GM15510 (cell line): ENCODE data around the gene KRT71.

ENCODE experiments used
- POLR2A ChIP-seq: IDR thresholded peaks from 3 replicates; pipeline ENCODE4 v1.6.1; 2011; ENCODE audit warnings: borderline replicate concordance; ENCODE audit not compliant: insufficient read length; ENCODE audit errors: extremely low read depth

KRT71 gene

DNA sequence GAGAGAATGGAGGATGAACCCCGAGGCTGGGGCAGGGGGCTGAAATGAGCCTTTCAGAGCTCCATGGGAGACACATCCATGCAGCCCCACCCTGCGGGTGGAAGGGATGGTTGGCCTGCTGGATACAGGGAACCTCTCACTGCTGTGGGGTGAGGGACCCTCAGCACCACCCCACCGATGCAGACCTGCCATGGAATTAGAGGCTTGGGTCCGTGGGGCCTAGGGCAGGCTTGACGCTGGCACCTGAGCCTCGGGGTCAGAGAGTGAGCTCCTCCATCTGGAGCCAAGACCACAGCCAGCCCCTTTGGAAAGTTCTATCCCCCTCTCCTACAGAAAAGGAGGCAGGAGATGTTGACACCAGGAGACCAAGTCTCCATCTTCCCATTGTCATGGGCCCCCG lies 28.1 kb upstream of the KRT71 start:
- TF ChIP-seq POLR2A = no peak

DNA sequence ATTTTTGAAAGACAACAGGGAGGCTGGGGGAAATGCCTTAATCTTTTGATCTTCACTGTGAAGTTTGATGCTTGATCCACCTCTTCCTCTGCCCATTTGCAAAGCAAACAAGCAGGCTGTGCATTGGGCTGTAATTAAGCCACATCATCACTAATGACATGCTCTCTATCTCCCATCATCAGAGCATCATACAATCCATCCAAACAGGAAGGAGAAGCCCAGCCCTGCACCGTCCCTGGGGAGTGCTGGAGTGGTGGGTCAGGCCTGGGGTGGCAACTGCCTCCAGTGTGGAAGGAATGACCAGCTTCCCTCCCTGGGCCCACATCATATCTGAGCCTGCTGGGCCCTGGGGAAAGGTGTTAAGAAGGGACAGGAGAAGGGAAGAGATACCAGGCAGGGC lies 27.6 kb upstream of the KRT71 start:
- TF ChIP-seq POLR2A = no peak

DNA sequence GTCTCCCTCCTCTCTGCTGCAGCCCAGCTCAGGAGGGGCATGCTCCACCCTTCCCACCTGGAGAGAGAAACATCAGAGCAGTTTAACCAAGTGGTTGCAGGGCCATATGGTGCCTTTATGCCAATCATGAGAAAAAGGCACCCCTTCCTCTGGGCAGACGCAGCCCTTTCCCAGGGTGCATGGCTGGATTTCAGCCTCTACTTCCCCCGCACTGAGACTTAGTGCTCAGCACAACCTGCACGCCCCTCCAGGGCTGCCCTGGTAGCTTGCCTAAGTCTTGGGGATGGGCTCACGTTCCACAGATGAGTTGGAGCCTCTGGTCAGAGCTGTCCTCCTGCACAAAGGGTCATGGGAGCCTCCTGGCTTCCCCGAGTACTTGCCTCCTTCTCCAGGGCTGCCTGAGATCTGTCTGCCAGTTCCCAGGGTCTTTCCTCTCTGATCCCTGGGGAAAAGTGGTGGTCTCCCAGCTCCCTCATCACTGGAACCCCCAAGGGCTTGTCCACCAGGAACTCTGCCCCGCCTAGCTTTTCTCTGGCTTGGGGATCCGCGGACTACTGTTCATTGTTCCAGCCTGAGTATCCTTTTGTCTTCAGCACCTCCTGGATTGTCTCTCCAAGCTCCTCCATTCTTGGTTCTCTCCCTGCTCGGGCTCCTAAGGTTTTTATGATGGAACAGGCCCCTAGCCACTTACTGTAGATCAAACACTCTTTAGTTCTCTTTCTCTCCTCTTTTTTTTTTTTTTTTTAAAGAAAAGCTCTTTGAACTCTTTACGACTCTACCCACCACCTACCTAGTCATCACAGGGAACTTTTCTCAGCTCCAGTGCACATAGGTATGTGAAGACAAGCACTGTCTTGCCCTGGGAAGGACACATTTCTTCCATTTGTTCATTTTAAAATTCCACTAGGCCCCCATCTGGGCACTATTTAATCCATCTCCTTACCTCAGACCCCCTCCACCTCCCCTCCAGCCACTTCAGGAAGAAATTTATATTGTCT lies 26.8 kb upstream of the KRT71 start:
- no peak for TF ChIP-seq POLR2A

DNA sequence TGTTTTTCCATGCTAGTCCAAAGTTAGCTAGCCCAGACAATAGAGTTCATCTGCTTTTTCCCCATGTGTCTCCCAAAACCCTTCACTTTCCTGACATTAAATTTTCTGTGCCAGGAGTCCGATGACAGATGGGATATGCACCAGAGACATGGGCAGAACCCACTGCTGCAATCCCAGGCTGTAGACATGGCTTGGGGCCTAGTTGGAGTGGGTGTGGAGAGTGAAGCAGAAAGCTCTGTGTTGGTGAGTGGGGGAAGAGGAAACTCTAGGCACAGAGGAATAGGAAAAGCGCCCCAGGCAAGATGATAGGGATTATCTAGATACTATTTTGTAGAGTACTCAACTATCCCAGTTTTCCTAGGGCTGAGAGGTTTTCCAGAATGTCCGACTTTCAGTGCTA lies 25.5 kb upstream of the KRT71 start:
- no peak for TF ChIP-seq POLR2A

DNA sequence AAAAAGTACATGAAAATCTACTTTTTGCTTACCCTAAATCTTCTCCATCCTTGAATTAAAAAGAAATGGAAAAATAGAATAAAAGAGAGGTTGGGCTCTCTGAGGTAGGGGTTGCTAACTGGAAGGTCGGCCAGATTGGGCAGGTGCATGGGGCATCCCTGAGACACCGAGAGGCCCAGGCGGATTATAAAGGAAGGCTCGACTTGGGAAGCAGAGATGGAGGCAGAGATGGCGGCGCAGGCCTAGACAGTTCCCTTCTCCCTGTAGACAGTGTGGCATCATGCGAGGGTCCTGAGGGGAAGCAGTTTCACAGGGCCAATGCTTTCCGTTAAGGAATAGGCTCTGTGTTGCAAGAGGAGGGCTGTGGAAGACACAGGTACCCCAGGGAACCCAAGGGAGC lies 24.4 kb upstream of the KRT71 start:
- no peak for TF ChIP-seq POLR2A

DNA sequence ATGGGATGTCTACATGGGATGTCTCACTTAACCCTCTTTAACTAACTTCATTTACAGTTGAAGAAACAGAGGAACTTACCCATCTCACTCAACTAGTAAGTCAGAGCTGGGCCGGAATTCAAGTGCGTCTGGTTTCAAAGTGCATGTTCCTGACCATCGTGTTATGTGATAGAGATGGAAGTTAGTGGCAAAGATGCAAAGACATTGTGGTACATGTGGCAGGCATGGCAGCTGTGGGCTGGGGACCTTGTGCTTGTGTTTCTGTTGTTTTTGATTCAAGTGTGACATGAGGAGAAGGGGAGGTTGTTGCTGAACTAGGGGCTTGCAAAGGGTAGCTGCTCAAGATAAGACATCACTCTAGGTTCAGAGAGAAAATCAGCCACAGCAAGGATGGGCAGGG lies 23.0 kb upstream of the KRT71 start:
- TF ChIP-seq POLR2A = no peak

DNA sequence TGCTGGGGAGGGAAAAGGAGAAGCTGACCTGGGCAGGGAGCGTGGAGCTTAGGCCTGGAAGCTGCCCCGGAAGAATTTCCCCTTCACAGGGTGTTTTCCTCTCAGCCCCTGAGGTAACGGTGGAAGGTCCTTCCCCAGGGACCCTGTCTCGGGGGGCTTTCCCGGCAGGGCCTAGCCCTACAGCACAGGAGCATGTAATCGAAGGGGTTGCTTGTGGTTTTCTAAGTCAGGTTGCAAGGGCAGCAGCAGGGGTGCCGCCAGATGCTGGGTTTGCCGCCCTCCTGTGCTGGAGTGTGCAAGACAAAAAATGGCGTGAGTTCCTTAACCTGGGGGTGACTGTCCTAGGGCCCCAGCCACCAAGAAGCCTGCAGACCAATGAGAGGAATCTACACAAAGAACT lies 22.3 kb upstream of the KRT71 start:
- no peak for TF ChIP-seq POLR2A

DNA sequence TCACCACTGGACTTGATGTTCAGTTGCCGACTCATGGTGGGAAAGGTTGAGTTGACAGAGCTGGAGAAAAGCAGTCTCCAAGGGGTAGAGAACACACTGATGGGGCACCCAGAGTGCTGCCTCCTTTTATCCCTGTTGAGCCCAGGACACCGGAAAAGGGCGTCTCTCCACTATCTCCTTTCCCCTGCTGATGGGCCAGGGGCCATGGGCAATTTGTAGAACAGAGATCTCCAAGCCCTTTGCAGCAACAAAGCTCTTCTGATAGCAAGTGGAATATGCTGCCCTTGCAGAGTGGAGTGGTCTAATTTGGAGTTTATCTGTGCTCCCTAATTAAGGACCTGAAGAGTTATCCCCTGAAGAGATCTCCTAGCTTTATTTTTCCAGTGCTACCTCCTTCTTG lies 20.8 kb upstream of the KRT71 start, which contains the start of gene KRT74:
TSS of gene KRT74 (minus strand) at position 101 of the 400 bp plus-strand sequence. CDS start at position 35, 66 bp downstream.
- no peak for TF ChIP-seq POLR2A

DNA sequence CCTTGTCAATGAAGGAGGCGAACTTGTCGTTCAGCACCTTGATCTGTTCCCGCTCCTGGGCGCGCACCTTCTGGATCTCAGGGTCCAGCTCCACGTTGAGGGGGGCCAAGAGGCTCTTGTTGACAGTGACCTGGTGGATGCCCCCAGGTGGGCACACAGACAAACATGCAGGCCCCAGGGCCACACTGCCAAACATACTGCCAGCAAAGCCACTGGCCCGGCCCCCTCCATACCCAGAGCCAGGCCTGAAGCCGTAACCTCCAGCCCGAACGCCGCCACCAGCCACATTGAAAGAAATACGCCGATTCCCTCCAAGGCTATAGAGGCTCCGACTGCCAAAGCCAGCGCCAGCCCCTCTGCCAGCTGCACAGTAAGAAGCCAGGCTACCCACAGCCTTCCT lies 20.4 kb upstream of the KRT71 start:
- no peak for TF ChIP-seq POLR2A

DNA sequence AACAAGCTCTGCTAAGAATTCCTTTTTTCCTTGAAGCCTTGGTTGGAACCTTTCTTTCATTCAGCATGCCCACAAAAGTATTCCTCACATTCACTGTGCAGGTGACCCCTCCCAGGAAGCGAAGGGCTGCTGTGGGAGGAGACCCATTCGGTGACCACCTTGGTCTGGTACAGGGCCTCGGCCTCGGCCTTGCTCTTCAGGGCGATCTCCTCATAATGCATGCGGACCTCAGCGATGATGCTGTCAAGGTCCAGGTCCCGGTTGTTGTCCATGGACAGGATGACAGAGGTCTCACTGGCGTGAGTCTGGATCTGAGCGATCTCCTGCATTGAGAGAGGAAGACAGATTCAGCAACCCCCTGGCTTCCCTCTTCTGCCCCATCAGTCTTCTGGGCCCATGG lies 17.6 kb upstream of the KRT71 start:
- no peak for TF ChIP-seq POLR2A

DNA sequence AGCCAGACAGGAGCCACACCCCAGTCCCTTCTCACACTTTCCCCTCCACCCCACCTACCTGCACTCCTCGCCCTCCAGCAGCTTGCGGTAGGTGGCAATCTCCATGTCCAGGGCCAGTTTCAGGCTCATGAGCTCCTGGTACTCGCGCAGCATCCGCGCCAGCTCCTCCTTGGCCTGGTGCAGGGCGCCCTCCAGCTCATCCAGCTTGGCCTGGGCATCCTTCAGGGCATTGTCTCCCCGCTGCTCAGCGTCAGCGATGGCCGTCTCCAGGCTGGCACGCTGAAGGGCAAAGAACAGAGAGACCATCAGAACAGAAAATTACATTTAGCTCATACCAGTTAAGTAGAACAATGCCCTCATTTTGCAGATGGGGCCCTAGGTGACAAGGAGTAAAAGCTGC lies 15.2 kb upstream of the KRT71 start:
- TF ChIP-seq POLR2A = no peak

DNA sequence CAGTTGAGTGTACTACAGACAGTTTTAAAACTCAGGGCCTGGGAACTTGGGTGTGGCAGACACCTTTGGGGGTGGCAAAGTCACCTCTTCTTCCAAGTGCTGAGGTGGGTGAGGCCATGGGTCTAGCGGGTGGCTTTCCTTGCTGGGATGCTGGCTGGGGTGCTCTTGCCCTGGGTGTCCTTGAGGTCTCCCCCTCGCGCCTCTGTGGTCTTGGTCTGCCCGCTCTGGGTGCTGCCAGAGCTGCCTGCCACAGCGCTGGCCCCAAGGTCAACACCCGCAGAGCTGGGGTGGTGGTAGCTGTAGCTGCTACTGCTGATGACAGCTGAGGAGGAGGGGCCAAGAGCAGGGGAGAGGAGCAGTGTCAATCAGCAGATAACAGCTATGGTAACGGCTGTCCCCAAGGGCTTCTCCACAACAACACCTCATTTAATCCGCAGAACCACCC lies 13.9 kb upstream of the KRT71 start:
- no peak for TF ChIP-seq POLR2A

DNA sequence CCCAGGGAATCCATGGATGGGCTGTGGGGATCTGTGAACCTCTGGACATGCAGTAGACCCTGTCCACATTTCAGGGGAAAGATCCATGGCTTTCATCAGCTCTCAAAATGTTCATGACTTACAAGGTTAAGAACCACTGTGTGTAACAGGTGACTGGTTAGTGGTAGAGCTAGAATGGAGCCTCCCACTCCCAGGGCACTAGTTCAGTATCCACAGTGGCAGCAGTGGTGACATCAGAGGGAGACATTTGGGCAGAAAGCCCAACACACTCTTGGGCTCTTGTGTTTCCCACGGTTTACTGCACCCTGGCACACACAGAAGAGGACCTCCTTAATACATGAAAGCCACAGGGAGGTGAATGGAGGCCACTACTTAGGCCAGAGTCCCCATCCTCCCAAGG lies 11.6 kb upstream of the KRT71 start:
- no peak for TF ChIP-seq POLR2A

DNA sequence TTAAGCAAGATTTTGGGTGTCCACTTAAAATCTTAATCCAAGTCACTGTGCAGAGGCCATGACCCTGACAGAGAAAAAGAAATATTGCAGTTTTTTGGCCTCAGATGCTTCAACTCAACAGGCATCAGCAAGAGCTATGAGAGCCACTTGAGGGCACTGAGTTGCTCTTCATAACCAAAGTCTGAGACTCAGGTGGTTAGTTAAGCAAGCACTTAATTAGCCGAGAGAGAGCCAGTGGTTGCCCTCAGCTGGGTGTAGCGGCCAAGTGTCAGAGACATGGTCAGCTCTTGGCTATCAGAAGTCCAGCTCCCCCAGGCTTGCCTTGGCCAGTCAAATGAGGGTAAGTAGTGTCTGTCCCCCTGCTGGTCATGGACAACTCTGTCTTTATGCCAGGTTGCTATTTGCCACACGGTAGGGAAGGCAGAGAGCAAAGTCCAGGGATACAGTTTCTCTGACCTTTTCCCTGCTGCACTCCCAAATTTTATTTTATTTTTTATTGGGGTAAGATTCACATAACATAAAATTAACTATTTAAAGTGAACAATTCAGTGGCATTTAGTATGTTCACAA lies 9.0 kb upstream of the KRT71 start:
- no peak for TF ChIP-seq POLR2A

DNA sequence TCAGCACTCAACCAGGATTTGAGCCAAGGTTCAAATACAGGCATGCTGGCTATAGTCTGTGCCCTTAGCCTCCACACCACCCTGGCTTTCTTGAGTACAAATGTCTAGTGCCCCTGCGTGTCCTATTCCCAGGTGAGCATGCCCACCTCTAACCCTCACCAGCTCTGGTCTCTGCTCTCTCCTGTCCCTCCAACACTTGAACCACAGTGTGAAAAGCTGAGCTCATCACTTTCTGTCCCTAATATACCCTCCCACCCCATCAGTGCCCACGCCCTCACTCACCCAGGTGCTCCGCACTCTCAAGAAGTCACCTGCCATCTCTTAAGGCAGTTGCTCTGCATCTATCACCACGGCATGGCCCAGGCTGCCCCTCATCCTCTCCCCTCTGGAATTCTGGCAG lies 7.0 kb upstream of the KRT71 start:
- TF ChIP-seq POLR2A = no peak

DNA sequence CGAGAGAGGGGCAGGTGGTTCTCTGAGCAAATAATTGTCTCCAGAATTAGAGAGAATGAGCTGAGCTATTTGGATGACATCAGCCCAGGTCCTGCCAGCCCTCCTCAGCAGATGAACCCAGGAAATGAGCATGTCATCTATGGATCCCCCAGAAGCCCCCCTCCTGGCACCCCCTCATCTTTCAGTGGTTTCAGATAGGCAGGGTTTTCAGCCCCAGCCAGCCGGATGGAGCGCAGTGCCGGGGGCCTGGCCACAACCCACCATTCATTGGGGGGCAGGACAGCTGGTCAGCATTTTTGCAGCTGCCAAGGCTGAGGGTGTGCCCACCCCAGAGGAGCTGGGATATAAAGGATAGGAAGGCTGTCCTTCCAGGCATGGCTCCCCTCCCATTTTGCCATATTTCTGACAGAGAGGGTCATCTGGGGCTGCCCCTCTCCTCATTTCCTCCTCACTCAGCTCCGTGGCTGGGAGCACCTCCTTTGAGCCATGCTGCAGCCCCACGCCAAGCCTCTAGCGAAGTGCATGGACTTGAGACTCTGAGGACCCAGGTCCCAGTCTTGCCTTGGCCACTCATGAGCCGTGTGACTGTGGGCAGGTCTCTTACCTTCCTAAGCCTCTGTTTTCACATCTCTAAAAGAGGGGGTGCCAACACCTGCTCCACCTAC lies 6.0 kb upstream of the KRT71 start:
- TF ChIP-seq POLR2A = no peak

DNA sequence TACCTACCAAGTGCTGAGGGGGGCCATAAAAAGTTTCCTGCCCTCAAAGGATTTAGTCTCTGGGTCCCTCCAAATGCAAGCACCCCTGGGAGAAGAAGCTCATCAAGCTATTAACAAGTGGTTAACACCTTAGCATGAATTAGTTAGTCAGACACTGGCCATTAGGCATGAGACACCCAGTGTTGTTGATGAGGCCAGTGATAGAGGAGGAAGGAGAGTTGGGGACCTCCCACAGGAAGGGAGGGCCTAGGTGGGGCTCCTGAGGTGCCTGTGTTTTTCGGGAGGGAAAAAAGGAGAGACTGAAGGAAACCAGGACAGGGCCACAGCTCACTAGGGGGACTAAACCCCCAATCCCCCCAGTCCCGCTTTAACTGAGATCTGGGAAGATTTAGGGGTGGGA lies 4.5 kb upstream of the KRT71 start:
- TF ChIP-seq POLR2A = no peak

DNA sequence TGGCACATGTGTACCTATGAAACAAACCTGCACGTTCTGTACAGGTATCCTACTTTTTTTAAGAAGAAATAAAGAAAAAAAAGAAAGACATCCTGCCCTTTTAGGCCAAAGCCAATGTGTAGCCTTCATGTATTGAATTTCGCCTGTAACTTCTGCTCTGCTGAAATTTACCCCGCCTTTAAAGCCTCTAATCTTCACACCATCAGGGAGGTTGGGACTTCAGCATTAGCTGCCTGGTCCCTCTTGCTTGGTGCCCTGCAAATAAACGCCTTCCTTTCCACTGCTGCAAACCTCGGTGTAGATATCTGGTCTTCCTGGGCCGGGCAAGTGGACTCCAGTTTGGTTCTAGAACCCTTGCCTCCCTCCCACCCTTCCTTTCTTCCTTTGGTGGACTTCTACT lies 2.6 kb upstream of the KRT71 start:
- no peak for TF ChIP-seq POLR2A
